ENCODE data around the gene USP22. TPM values are rescaled to one million over a fixed set of nuclear protein-coding genes. Genes with fewer than 3 reads are reported as not detected.

The USP22 gene
- total RNA-seq, 1 experiment from 2014 or later: 210 TPM

- POLR2A ChIA-PET: interaction anchor here (0.6 kb wide), 1 partner anchor 9 kb away, joined by 3 read pairs; no protein-coding TSS in a partner anchor
- CTCF ChIA-PET: no interaction called here
- no TSS peak for BruUV-seq (replicated peaks)
- H3K27ac ChIP-seq (ENCODE audit: low read depth, low read length): no peak overlapping the region
- no peak overlapping the region for H3K4me2 ChIP-seq (ENCODE audit: low read length)
- no peaks in the 10 kb centered on the region for H3K27me3 ChIP-seq (ENCODE audit: insufficient read depth, low read length)
- no peak overlapping the region for H3K9ac ChIP-seq (ENCODE audit: low read length)
- H4K20me1 ChIP-seq (ENCODE audit: insufficient read depth): no peaks in the 10 kb centered on the region
- H3K79me2 ChIP-seq (ENCODE audit: insufficient read depth, low read length): no peaks in the 10 kb centered on the region
- no peaks in the 10 kb centered on the region for H3K36me3 ChIP-seq (ENCODE audit: control insufficient read depth in 1 of 2, insufficient read depth in 2 of 2, low read length in 2 of 2)
- no peak overlapping the region for H3K4me3 ChIP-seq (replicated peaks in 1 of 2; ENCODE audit: low read depth in 1 of 2, low read length in 2 of 2)
- no peak for TF ChIP-seq FOSL1 (IDR thresholded peaks at IDR 0.05; ENCODE audit: low read depth)
- TF ChIP-seq EGR1 (IDR thresholded peaks at IDR 0.05; ENCODE audit: low read depth): no peak
- no peak for TF ChIP-seq POLR2A (IDR thresholded peaks at IDR 0.05; ENCODE audit: borderline replicate concordance, extremely low read depth, insufficient read depth, insufficient read length)
- no peak for TF ChIP-seq TCF7L2 (IDR thresholded peaks at IDR 0.05; ENCODE audit: borderline replicate concordance, extremely low read depth, insufficient read depth, insufficient read length)
- TF ChIP-seq YY1 (IDR thresholded peaks at IDR 0.05; ENCODE audit: extremely low read depth, insufficient replicate concordance, low read depth, low read length): no peak
- no peak for TF ChIP-seq SP1 (IDR thresholded peaks at IDR 0.05; ENCODE audit: low read depth)
- no peak for TF ChIP-seq CTCF (IDR thresholded peaks at IDR 0.05 in 2 of 3, conservative IDR thresholded peaks at IDR 0.05 in 1 of 3; ENCODE audit: borderline replicate concordance in 1 of 3, insufficient read depth in 1 of 3, low read depth in 2 of 3, low read length in 2 of 3)
- no peak for TF ChIP-seq ZFX (IDR thresholded peaks at IDR 0.05)
- no peak for TF ChIP-seq SIN3A (IDR thresholded peaks at IDR 0.05; ENCODE audit: low read depth)
- no peak for TF ChIP-seq REST (IDR thresholded peaks at IDR 0.05; ENCODE audit: low read depth)
- no peak for TF ChIP-seq RAD21 (IDR thresholded peaks at IDR 0.05; ENCODE audit: low read depth)
- TF ChIP-seq SRF (IDR thresholded peaks at IDR 0.05; ENCODE audit: low read depth): no peak
- no peak for TF ChIP-seq POLR2AphosphoS5 (IDR thresholded peaks at IDR 0.05; ENCODE audit: low read depth, low read length)
- H3K9me3 ChIP-seq (ENCODE audit: control insufficient read depth in 1 of 2, insufficient read depth in 1 of 2, low read depth in 1 of 2, low read length in 2 of 2): no peaks in the 10 kb centered on the region
- RAD21 ChIA-PET (ENCODE audit: low non-redundant PET in 1 of 2, low total read pairs in 2 of 2, uncharacterized antibody in 2 of 2, unreplicated experiment in 2 of 2): no interaction called here
- ATAC-seq: no peak
- H3K9me2 ChIP-seq (ENCODE audit: insufficient read depth): no peaks in the 10 kb centered on the region
- no peak overlapping the region for H2AFZ ChIP-seq (ENCODE audit: low read depth, low read length, poor library complexity, severe bottlenecking)
- H3K4me1 ChIP-seq (ENCODE audit: control insufficient read depth in 1 of 2, insufficient read depth in 2 of 2, low read length in 2 of 2): peaks cover 0 to 6% of the 10 kb centered on the region in 2 experiments; a peak in 1 of 4 replicates
- no peak for DNase-seq (ENCODE audit: low read depth, low spot score)
- intact Hi-C loops (cut with micrococcal nuclease): no loop called here
Observed at GRCh38 chr17:21077281-21077680, 34.5 kb upstream of the USP22 start.
